A549 (cell line): ENCODE results near the gene DEPDC5. TPM values are rescaled to one million over a fixed set of nuclear protein-coding genes. Genes with fewer than 3 reads are reported as not detected.

Experiments
- ATAC-seq, 2 experiments: fragments of 200-7000 bp in 1 of 2; fragments of >200 bp in 1 of 2; cut with Nextera tagmentation in 1 of 2; cut with Tn5 transposase in 1 of 2; 3 replicates each; pipeline versions ENCODE4 v1.8.0 to v1.9.1; 2018 to 2020; ENCODE audit warnings: mild to moderate bottlenecking in 1 of 2, moderate library complexity in 1 of 2
- CTCF ChIA-PET: fragments of 300-600 bp; sonication (Branson Sonifier 250); formaldehyde crosslinking; extraction: SDS; loops from one replicate; lab custom pipeline; 2021; ENCODE audit warnings: antibody characterized with exemption, inconsistent platforms; lab: Yijun Ruan, JAX
- POLR2A ChIA-PET: fragments of 350-600 bp; formaldehyde crosslinking; extraction: SDS; loops from one replicate; lab custom pipeline; 2021; ENCODE audit warnings: antibody characterized with exemption, inconsistent platforms; lab: Yijun Ruan, JAX
- DNase-seq, 2 experiments: peaks; one replicate each; pipeline versions ENCODE4 v3.0.0 to v3.0.0-alpha.2; 2011 to 2016; ENCODE audit warnings: low read depth in 1 of 2, low spot score in 1 of 2
- FAIRE-seq: peaks from 2 replicates; lab custom pipeline; 2011; peaks lifted over from hg19 to GRCh38; lab: Jason Lieb, UNC
- H3K27ac ChIP-seq, 2 experiments: fragments of >200 bp; sonication (Bioruptor Twin); formaldehyde crosslinking; 3 replicates each; pipeline ENCODE4 v1.5.1; 2016 to 2017
- H3K4me1 ChIP-seq: fragments of >200 bp; sonication (Bioruptor Twin); formaldehyde crosslinking; 3 replicates; pipeline ENCODE4 v1.6.1; 2016
- H3K4me2 ChIP-seq: fragments of >200 bp; sonication (Bioruptor Twin); formaldehyde crosslinking; 3 replicates; pipeline ENCODE4 v1.6.1; 2016
- H3K4me3 ChIP-seq: fragments of >200 bp; sonication (Bioruptor Twin); formaldehyde crosslinking; 3 replicates; pipeline ENCODE4 v1.5.1; 2016
- H3K9me3 ChIP-seq: fragments of >200 bp; sonication (Bioruptor Twin); formaldehyde crosslinking; 3 replicates; pipeline ENCODE4 v1.6.1; 2016
- CBX2 ChIP-seq: fragments of 200-600 bp; sonication (generic); IDR thresholded peaks from 2 replicates; pipeline ENCODE4 v1.6.1; 2016; ENCODE audit warnings: low read depth, mild to moderate bottlenecking, borderline replicate concordance
- CEBPB ChIP-seq, 2 experiments: fragments of >200 bp in 1 of 2; sonication (Bioruptor Twin) in 1 of 2; formaldehyde crosslinking in 1 of 2; IDR thresholded peaks; 2 replicates each; pipeline ENCODE4 v1.6.1; 2012 to 2016
- EHF ChIP-seq: fragments of 250-450 bp; sonication (Bioruptor Pico); IDR thresholded peaks from 2 replicates; pipeline ENCODE4 v1.5.0; 2020; ENCODE audit warnings: mild to moderate bottlenecking
- FOSL2 ChIP-seq, 2 experiments: fragments of 450-650 bp in 1 of 2; fragments of >200 bp in 1 of 2; sonication (Bioruptor Twin) in 1 of 2; formaldehyde crosslinking; IDR thresholded peaks; 2 replicates each; pipeline versions ENCODE4 v1.5.0 to v1.6.1; 2016 to 2020; ENCODE audit warnings: mild to moderate bottlenecking in 1 of 2, moderate library complexity in 1 of 2
- GATA3 ChIP-seq: IDR thresholded peaks from 2 replicates; pipeline ENCODE4 v1.6.1; 2012; ENCODE audit warnings: borderline replicate concordance
- HDAC2 ChIP-seq: fragments of 200-600 bp; sonication (generic); IDR thresholded peaks from 2 replicates; pipeline ENCODE4 v1.6.1; 2016
- HOXB13 ChIP-seq: fragments of 250-450 bp; sonication (Bioruptor Pico); IDR thresholded peaks from 2 replicates; pipeline ENCODE4 v1.5.0; 2020; ENCODE audit warnings: low read depth, mild to moderate bottlenecking, moderate library complexity
- JUN ChIP-seq, 2 experiments: fragments of >200 bp; sonication (Bioruptor Twin); formaldehyde crosslinking; IDR thresholded peaks; 2 replicates in 1 of 2; 3 replicates in 1 of 2; pipeline ENCODE4 v1.6.1; 2016 to 2017
- JUNB ChIP-seq: fragments of >200 bp; sonication (Bioruptor Twin); formaldehyde crosslinking; IDR thresholded peaks from 2 replicates; pipeline ENCODE4 v1.6.1; 2016
- KDM1A ChIP-seq: fragments of 200-600 bp; sonication (generic); IDR thresholded peaks from 2 replicates; pipeline ENCODE4 v1.6.1; 2016; ENCODE audit warnings: low read depth, mild to moderate bottlenecking
- MAFK ChIP-seq: fragments of 450-650 bp; IDR thresholded peaks from 2 replicates; pipeline ENCODE4 v1.6.1; 2014; ENCODE audit not compliant: partially characterized antibody
- NR3C1 ChIP-seq: fragments of >200 bp; sonication (Bioruptor Twin); formaldehyde crosslinking; IDR thresholded peaks from 3 replicates; pipeline ENCODE4 v1.6.1; 2017
- POLR2AphosphoS2 ChIP-seq: conservative IDR thresholded peaks from 2 replicates; pipeline ENCODE4 v1.6.1; 2012; ENCODE audit warnings: low read length, improper control_type of control experiment, inconsistent platforms
- RAD21 ChIP-seq, 2 experiments: fragments of >200 bp in 1 of 2; sonication (Bioruptor Twin) in 1 of 2; formaldehyde crosslinking in 1 of 2; IDR thresholded peaks in 1 of 2; conservative IDR thresholded peaks in 1 of 2; 2 replicates in 1 of 2; 3 replicates in 1 of 2; pipeline ENCODE4 v1.6.1; 2012 to 2018; ENCODE audit warnings: inconsistent platforms in 1 of 2
- RARB ChIP-seq: fragments of 250-450 bp; sonication (Bioruptor Pico); IDR thresholded peaks from 2 replicates; pipeline ENCODE4 v1.8.0; 2021; ENCODE audit warnings: mild to moderate bottlenecking, moderate library complexity
- RNF2 ChIP-seq: fragments of 200-600 bp; sonication (generic); IDR thresholded peaks from 2 replicates; pipeline ENCODE4 v1.6.1; 2016; ENCODE audit warnings: low read depth, mild to moderate bottlenecking, antibody characterized with exemption, moderate library complexity, borderline replicate concordance
- ZFP36 ChIP-seq: fragments of 450-650 bp; IDR thresholded peaks from 2 replicates; pipeline ENCODE4 v1.6.1; 2014; ENCODE audit warnings: borderline replicate concordance; ENCODE audit not compliant: partially characterized antibody
- ZNF302 ChIP-seq: fragments of 250-450 bp; sonication (Bioruptor Pico); IDR thresholded peaks from 2 replicates; pipeline ENCODE4 v1.9.0; 2021; ENCODE audit warnings: inconsistent platforms, mild to moderate bottlenecking, moderate library complexity
- WGBS: methylation state at CpG from one replicate; pipeline ENCODE4 v1.1.6; 2017; ENCODE audit errors: missing lambda C conversion rate; 5-methylcytosine and 5-hydroxymethylcytosine counted together
- polyA plus RNA-seq, 4 experiments: library from polyadenylated mRNA; depleted of rRNA in 3 of 4; stranded (reverse); fragments of >200 nt; fragmentation: RNase III in 1 of 4; extraction: RNeasy Plus Mini Kit Qiagen cat#74134 plus additional on column Dnase treatment in 1 of 4; gene quantifications; 2 replicates in 3 of 4; 3 replicates in 1 of 4; pipeline ENCODE4 v1.2.3, GENCODE V29; 2011 to 2017
- TF ChIP-seq, protein P1 (sequence below): fragments of 250-450 bp; sonication (Bioruptor Pico); IDR thresholded peaks from 2 replicates; pipeline ENCODE4 v1.5.0; 2020; ENCODE audit warnings: low read depth, mild to moderate bottlenecking, moderate library complexity
- TF ChIP-seq, protein P2 (sequence below): IDR thresholded peaks from 2 replicates; pipeline ENCODE4 v1.6.1; 2012
- TF ChIP-seq, protein P3 (sequence below): fragments of 450-650 bp; IDR thresholded peaks from 2 replicates; pipeline ENCODE4 v1.6.1; 2014; ENCODE audit warnings: antibody characterized with exemption
- TF ChIP-seq, protein P4 (sequence below): fragments of 250-450 bp; sonication (Bioruptor Pico); IDR thresholded peaks from 2 replicates; pipeline ENCODE4 v1.5.0; 2021; ENCODE audit warnings: mild to moderate bottlenecking, moderate library complexity, borderline replicate concordance

Gene DEPDC5
- polyA plus RNA-seq, 2 of the 4 experiments (the other 2 are of a cell fraction), result 4.4 to 10.1 TPM

DNA sequence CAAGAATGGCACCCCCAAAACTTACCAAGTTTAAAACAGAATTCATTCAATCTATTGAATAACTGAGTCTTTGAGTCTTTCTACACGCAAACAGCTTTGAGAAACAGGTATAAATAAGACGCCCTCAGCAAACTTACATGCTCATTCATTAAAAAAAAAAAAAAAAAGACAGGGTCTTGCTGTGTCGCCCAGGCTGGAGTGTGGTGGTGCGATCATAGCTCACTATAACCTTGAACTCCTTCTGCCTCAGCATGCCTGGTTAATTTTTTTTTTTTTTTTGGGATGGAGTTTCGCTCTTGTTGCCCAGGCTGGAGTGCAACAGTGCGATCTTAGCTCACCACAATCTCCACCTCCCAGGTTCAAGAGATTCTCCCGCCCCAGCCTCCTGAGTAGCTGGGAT is 9.9 kb upstream of the DEPDC5 start:
- Histone ChIP-seq H3K4me2 (no peak overlapping the region), H3K4me3 (no peak overlapping the region), H3K9me3 (no peaks in the 10 kb centered on the region), H3K4me1 (peaks cover 11% of the 10 kb centered on the region; the same call in 1 of the 3 replicates), H3K27ac (no peak overlapping the region)
- ChIA-PET POLR2A (no interaction called here), CTCF (interaction anchor here (0.6 to 2.3 kb wide), 3 partner anchors 80 to 226 kb away, joined by 3 to 5 read pairs (median 4); no protein-coding TSS in a partner anchor)
- ATAC-seq (no peak), DNase-seq (no peak), FAIRE-seq (no peak)
- 84% methylated on average over 7 of the region's 7 CpGs for WGBS
- no peak for TF ChIP-seq FOSL2 (IDR thresholded peaks at IDR 0.05)
- no peak for TF ChIP-seq FOSL2 (CRISPR knock-in tag; IDR thresholded peaks at IDR 0.05)
- TF ChIP-seq, protein P1, sequence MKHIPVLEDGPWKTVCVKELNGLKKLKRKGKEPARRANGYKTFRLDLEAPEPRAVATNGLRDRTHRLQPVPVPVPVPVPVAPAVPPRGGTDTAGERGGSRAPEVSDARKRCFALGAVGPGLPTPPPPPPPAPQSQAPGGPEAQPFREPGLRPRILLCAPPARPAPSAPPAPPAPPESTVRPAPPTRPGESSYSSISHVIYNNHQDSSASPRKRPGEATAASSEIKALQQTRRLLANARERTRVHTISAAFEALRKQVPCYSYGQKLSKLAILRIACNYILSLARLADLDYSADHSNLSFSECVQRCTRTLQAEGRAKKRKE (CRISPR knock-in tag), result no peak
- TF ChIP-seq, protein P2, sequence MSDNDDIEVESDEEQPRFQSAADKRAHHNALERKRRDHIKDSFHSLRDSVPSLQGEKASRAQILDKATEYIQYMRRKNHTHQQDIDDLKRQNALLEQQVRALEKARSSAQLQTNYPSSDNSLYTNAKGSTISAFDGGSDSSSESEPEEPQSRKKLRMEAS, result no peak
- TF ChIP-seq, protein P3, sequence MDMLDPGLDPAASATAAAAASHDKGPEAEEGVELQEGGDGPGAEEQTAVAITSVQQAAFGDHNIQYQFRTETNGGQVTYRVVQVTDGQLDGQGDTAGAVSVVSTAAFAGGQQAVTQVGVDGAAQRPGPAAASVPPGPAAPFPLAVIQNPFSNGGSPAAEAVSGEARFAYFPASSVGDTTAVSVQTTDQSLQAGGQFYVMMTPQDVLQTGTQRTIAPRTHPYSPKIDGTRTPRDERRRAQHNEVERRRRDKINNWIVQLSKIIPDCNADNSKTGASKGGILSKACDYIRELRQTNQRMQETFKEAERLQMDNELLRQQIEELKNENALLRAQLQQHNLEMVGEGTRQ, result no peak
- TF ChIP-seq RAD21 (conservative IDR thresholded peaks at IDR 0.05 in 1 of 2, IDR thresholded peaks at IDR 0.05 in 1 of 2), result no peak
- no peak for TF ChIP-seq RNF2
- TF ChIP-seq MAFK, result no peak
- TF ChIP-seq JUN (IDR thresholded peaks at IDR 0.05), result no peak

DNA sequence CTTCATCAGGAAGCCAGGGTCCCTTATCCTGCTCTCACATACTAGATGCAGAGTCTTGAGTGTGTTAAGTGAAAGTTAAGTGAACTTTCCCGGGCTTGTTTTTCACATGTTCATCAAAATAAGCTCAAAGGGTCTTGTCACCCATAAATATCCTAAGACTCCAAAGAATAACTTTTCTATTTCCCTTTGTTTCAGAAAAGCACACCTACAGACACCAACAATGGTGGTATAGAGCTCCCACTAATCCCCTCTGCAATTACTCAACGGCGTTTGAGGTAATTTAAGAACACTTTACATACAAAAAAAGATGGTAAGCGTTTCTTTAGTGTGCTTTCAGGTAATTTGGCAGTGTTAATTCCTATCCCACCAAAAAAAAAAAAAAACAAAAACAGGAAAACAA is 6.4 kb upstream of the DEPDC5 start:
- POLR2A ChIA-PET, result no interaction called here

More for the DNA sequence above, 6.4 kb upstream of the DEPDC5 start:
- no peak for FAIRE-seq
- ATAC-seq, result no peak
- H3K4me1 ChIP-seq, result peaks cover 17% of the 10 kb centered on the region; the same call in 2 of the 3 replicates
- no peak for DNase-seq
- no peak overlapping the region for H3K27ac ChIP-seq
- 95% methylated on average over 4 of the region's 4 CpGs for WGBS
- no peaks in the 10 kb centered on the region for H3K9me3 ChIP-seq
- no peak overlapping the region for H3K4me3 ChIP-seq
- CTCF ChIA-PET, result no interaction called here
- no peak overlapping the region for H3K4me2 ChIP-seq
- TF ChIP-seq, protein P2, result no peak
- TF ChIP-seq, protein P3, result no peak
- TF ChIP-seq RARB (CRISPR knock-in tag) (no peak), RNF2 (no peak), ZNF302 (no peak), GATA3 (no peak), CEBPB (IDR thresholded peaks at IDR 0.05) (no peak), JUNB (no peak), CBX2 (no peak), NR3C1 (no peak), JUN (IDR thresholded peaks at IDR 0.05) (no peak), HDAC2 (no peak), ZFP36 (no peak), HOXB13 (CRISPR knock-in tag) (no peak), FOSL2 (IDR thresholded peaks at IDR 0.05) (no peak), FOSL2 (CRISPR knock-in tag; IDR thresholded peaks at IDR 0.05) (no peak), POLR2AphosphoS2 (no peak), EHF (CRISPR knock-in tag) (no peak), KDM1A (no peak)
- TF ChIP-seq, protein P4, sequence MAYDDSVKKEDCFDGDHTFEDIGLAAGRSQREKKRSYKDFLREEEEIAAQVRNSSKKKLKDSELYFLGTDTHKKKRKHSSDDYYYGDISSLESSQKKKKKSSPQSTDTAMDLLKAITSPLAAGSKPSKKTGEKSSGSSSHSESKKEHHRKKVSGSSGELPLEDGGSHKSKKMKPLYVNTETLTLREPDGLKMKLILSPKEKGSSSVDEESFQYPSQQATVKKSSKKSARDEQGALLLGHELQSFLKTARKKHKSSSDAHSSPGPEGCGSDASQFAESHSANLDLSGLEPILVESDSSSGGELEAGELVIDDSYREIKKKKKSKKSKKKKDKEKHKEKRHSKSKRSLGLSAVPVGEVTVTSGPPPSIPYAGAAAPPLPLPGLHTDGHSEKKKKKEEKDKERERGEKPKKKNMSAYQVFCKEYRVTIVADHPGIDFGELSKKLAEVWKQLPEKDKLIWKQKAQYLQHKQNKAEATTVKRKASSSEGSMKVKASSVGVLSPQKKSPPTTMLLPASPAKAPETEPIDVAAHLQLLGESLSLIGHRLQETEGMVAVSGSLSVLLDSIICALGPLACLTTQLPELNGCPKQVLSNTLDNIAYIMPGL (CRISPR knock-in tag), result no peak
